NCI-H146 treated with DMSO at 0.1 percent for 48 hours (cell line): ENCODE data around the gene WLS.
"Not testable (repeated sequence)": the region's sequence is repeated elsewhere in the genome, so short reads cannot be mapped to it uniquely, and the experiment has no call there.

Source experiments
- DNase-seq: peaks from one replicate; lab custom pipeline; 2025; ENCODE audit not compliant: unreplicated experiment; lab: John Stamatoyannopoulos, UW

WLS gene

DNA sequence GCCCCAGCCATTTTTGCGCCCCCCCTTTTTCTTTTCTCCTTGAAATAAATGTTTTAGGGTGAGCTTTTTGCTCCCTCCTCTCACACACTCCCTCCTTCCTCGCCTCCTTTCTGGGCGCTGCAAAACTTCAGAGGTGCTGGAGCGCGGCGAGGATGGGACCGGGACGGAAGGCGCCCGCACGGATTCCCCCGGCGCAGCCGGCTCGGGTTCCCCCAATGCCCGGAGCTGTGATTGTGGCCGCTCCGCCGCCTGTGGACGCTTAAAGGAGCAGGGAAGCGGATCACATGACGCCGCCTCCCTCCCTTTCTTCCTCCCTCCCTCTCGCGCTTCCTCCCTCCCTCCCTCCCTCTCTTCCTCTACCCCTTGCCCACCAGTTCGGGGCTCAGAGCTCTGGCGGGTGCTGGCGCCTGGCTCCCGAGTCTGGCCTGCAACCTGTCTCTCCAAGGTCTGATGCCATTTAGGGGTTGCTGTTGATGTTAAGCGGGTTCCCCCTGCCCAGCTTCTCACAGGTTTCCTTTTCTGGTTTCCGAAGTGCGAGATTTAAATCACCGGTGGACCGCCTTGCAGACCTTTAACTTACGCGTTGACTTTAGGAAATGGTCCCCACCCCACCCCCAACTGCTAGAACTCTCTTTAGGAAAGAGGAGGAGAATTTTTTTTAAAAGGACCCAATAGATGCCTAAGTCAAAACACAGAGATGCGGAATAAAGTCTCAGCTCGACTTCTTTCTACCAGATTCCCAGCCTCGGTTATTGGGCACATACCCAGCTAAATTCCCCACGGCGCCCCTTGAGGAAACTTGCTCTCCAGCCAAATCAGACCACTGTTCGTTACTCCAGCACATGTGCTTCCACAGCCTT is at the start of gene WLS:
TSS of gene WLS (minus strand) at position 235 of the 860 bp plus-strand sequence. CDS start at position 11, 224 bp downstream.
- peak; percentile 21 for DNase-seq

- no peak for DNase-seq
These were observed 48.0 kb upstream of the WLS start for GRCh38 chr1:68280286-68280685.

GRCh38 chr1:68279846-68280245 is 47.5 kb upstream of the WLS start:
- no peak for DNase-seq

- no peak for DNase-seq
These were observed 45.9 kb upstream of the WLS start for GRCh38 chr1:68278221-68278620.

DNA sequence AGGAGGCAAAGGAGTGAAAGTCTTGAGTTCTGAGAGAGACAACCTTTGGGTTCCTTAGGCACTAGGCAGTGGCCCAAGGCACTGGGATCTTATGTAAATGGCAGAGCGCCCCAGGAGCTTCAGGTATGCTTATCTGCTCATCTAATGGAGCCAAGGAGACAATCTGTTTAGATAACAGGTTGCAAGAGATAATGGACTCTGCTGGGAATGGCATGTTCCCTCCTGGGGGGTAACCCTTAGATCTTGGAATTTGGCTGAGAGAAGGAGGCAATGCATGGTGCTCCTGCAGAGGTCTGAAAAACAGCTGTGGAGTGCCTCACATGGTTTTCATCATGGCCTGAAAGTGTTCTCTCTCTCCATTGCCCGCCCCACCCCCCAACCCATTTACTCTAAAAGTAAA is 44.1 kb upstream of the WLS start:
- no peak for DNase-seq

- DNase-seq = no peak
These were observed 41.2 kb upstream of the WLS start for GRCh38 chr1:68273530-68273929.

DNA sequence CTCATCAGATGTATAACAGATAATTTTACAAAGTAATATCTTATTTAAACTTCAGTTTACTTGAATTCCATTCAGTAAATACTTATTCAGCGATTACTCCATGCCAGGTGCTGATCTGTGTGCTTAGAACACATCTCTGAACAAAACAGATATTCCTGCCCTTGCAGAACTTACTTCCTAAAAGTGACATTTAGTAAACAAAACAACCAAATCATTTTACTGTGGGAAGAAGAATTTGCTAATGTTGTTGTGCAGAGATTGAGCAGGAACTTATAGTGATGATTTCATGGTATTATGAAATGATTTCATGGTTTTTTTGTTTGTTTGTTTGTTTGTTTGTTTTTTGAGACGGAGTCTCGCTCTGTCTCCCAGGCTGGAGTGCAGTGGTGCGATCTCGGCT is 39.3 kb upstream of the WLS start:
- no peak for DNase-seq

GRCh38 chr1:68270951-68271350 is 38.6 kb upstream of the WLS start:
- DNase-seq = no peak

- no peak for DNase-seq
These were observed 37.5 kb upstream of the WLS start for GRCh38 chr1:68269637-68270430.

- DNase-seq = no peak
These were observed 36.7 kb upstream of the WLS start for GRCh38 chr1:68268896-68269483.

- DNase-seq = not testable (repeated sequence)
These were observed 24.5 kb upstream of the WLS start for GRCh38 chr1:68256824-68257223.

DNA sequence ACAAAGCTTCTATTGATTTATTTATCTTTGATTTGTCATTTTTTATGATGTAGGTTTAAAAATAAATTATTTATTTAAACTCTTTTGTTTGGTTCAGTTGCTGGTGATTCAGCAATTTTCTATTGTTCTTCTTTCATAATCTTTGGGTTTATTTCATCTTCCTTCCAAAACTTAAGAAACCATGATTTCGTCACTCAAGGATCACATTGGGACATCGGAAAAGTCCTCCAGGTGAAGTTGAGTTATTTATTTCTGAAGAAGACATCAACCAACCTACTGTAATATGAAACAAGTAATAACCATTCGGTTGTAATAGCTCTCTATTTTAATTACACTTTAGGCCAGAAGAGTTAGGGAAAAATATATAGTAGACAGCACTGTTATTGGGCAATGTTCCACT is 23.0 kb upstream of the WLS start:
- DNase-seq = no peak

GRCh38 chr1:68254667-68255226 is 22.4 kb upstream of the WLS start:
- DNase-seq = no peak

GRCh38 chr1:68237040-68237439 is 4.7 kb upstream of the WLS start:
- DNase-seq = no peak

GRCh38 chr1:68234094-68234493 is 1.8 kb upstream of the WLS start:
- no peak for DNase-seq

DNA sequence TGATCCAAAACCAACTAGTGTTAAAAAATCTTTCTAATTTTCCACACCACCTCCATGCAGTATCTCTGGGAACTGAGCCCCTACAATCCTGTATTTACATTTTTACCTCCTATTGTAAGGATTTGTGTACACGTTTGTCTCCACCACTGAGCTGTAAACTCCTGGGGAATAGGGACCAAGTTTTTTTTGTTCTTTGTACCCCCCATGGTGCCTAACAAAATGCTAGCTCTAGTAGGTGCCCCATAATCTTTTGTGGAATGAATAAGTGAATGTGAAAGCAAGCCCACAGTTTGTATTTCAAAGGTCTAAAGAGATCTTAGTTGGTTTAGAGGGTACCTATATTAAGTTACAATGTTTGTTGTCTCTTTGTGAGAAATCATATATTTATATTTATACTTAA is 879 bp upstream of the WLS start:
- DNase-seq = no peak

DNA sequence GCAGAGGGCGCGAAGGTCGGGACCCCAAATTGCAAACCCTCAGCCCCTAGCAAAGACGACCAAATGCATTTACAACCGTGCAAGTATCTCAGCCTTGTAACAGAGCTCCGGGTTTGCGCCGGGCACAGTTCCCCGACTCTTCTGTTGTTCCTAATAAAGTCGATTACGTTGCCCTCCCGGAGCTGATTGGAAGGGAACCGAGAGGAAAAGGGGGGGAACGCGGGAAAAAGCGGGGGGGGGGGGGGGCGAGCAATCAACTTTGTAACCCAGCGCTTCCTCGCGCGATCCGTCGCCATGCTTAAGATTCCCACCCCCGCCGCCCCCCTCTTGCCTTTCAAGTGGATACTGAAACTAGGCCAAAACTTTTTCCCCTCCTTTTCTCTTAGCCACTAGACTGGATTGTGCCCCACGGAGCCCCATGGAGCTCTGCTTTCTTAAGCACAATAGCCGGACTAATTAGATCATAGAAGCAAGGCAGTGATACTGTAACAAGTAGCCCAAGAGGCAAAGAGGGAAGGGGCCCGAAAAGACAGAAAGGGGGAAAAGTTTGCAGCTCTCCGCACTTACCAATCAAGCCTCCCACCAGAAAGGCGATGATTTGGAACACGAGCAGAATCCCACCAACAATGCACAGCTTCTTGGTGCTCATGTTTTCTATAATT is 565 bp downstream of the WLS start:
- no peak for DNase-seq

- DNase-seq = no peak
These were observed 1.3 kb downstream of the WLS start for GRCh38 chr1:68230901-68231626.

GRCh38 chr1:68230484-68230802 is 1.9 kb downstream of the WLS start:
- no peak for DNase-seq

GRCh38 chr1:68229650-68230483 is 2.5 kb downstream of the WLS start:
- DNase-seq = peak; percentile 37
